CMK (cell line): ENCODE data around the gene GPBP1.
"Not testable (repeated sequence)": the region's sequence is repeated elsewhere in the genome, so short reads cannot be mapped to it uniquely, and the experiment has no call there.

Experiments used
- DNase-seq: peaks from one replicate; pipeline ENCODE4 v3.0.0-alpha.2; 2010; ENCODE audit warnings: low read depth

The GPBP1 gene

DNA sequence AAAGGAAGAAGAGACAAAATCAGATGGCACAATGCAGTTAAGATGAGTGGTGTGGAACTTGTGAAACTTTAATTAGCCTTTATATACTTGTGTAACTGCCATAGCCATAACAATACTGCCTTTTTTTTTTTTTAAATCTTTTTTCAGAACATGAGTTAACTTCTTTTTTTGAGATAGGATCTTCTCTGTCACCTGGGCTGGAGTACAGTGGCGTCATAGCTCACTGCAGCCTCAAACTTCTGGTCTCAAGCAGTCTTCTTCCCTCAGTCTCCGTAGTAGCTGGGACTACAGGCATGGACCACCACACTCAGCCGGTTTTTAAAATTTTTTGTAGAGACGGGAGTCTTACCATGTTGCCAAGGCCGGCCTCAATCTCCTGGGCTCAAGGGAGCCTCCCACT is 37.2 kb downstream of the GPBP1 start:
- DNase-seq: no peak

DNA sequence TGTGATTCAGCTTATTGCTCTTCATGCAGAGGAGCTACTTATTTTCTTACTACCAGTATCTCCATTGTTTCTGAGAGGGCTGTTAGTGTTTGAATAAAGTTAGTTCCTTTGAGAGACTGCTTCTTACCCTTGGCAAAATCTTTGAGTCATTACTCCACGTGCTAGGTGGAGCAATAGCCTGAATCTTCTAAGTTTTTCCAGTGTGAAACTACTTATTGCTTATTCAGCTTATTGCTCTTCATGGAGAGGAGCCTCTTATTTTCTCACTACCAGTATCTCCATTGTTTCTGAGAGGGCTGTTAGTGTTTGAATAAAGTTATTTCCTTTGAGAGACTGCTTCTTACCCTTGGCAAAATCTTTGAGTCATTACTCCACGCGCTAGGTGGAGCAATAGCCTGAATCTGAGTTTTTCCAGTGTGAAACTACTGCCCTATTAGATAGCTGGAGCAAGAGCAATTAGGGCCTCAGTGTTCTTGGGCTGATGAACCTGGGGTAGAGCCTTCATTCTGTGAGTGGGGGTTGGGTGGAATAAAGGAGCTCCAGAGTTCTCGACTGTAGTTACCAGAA is 41.9 kb downstream of the GPBP1 start:
- DNase-seq: no peak

DNA sequence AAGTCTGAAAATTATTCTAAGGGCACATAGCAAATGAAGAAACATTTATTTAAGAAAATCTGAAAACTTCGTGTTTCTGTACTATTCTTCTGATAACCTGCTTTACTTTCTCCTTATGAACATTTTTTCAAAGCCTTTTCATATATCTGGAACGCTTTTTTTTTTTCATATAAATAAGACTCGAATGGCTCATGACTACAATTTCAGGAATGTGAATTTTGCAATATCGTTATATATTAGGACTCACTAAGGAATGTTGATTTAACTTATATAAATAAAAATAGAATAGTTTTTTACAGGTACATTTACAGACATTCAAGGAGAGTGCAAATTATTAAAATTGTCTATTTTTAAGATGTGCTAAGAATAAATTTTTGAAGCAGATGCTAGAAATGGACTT is 42.9 kb downstream of the GPBP1 start:
- DNase-seq: no peak

DNA sequence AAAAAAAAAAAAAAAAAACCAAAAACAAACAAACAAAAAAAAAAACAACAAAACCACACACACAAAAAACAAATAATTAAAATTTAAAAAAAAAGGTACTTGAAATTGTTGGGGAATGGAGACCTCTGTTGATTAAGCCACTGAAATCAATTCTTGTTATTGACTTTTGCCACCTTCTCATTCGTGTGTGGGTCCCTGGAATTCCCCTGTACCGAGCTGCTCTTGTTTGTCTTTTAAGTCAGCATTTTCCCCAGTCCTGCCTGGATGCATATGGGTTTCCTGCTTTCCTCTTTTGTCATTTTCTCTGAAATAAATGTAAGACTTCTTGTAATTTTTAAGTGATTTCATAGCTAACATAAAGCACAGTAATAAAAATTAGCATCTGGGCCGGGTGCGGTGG is 45.5 kb downstream of the GPBP1 start:
- no peak for DNase-seq

DNA sequence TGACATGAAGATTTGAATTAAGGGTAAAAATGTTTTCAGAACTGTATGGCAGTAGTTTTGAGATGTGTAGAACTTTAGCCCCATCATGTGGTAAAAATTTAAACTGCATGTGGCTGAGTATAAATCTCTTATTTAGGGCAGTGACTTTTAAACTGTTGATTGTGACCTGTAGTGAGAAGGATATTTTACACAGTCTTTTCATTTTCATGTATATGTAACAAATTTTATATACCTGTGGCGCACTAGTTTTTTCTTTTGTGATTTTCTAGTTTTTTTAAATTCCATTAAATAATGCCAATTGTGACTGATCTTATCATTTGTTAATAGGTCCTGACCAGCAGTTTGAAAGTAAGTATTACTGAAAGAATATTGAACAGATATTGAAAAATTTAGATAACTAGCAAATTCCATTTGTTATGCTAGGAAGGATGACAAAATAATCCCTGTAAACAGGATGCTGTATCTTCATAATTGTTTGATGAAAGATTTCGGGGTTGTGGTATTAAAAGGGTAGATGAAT is 47.2 kb downstream of the GPBP1 start:
- DNase-seq: peak; percentile 15

DNA sequence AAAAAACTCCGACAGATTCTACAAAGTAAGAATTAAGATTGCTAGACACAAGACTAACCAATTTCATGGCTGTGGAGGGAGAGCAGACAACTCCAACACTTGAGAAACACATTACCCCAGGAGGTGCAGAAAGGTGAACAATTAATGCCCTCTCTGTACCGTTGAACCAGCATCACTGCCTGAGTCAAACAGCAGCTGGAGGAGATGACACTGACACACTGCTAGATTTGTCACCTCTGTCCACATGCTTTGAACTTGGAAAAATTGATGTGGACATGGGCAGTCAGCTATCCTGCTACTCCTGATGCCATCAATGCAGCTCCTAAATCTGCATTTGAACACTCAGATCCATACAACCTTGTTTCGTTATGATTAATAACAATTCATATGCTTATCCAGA is 51.7 kb downstream of the GPBP1 start:
- no peak for DNase-seq

DNA sequence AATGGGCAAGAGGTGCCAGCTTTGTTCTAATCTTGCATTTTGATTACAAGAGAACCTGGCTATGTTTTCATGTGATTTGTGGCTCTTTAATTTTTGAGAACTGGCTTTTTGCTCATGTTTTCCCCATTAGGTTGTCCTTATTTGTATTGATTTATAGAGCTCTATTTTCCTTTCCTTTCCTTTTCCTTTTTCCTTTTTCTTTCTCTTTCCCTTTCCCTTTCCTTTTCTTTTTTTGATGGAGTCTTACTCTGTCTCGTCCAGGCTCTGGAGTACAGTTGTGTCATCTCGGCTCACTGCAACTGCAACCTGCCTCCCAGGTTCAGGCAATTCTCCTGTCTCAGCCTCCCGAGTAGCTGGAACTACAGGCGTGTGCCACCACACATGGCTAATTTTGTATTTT is 55.5 kb downstream of the GPBP1 start:
- DNase-seq: no peak

DNA sequence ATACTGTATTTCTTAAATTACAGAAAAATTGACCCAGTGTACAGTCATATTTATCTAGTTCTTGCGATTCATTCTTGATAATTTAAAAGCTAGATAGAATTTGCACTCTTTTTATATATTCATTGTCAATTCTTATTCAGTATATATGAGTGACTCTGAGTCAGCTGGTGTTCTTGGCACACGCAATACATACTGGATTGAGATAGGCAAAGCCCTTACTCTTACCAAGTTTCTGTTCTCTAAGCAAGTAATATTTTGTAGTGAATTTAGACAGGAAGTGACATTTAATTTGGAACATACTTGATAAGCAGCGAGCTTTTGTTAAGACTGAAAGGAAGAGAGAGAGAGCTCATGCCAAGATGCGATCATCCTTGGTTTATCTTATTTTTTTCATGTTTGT is 57.7 kb downstream of the GPBP1 start:
- DNase-seq: no peak

DNA sequence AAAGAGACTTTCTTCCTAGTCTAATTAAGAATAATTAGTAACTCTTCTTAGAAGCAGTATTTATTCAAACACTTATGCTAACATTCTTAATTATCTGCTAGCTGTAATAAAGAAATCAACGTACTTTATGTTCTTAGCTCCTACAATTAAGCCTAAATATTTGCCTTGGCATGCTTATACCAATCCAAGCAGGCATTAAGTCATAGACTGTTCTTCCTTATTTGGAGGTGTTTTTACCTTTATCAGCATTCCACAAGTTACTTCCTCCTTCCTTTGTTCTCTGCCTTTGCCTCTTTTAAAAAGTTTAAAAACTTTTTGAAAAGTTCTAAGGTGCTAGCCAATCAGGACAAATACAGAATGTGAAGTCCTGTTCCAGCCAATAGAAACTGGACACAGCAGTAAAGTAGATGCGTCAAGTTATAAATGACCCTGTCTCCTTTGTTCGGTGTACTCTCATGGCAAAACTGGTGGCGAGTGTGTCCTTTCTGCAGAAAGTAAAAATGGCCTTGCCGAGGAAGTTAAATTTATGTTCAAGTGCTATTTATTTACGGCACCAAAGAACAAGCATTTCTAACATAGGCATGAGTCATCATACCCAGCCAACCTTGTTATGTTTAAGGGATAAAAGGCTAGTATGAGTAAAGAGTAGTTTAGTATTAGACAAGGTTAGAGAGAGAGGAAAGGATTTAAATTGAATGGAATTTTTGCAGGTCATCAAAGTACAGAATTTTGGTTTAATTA is 58.6 kb downstream of the GPBP1 start:
- no peak for DNase-seq

DNA sequence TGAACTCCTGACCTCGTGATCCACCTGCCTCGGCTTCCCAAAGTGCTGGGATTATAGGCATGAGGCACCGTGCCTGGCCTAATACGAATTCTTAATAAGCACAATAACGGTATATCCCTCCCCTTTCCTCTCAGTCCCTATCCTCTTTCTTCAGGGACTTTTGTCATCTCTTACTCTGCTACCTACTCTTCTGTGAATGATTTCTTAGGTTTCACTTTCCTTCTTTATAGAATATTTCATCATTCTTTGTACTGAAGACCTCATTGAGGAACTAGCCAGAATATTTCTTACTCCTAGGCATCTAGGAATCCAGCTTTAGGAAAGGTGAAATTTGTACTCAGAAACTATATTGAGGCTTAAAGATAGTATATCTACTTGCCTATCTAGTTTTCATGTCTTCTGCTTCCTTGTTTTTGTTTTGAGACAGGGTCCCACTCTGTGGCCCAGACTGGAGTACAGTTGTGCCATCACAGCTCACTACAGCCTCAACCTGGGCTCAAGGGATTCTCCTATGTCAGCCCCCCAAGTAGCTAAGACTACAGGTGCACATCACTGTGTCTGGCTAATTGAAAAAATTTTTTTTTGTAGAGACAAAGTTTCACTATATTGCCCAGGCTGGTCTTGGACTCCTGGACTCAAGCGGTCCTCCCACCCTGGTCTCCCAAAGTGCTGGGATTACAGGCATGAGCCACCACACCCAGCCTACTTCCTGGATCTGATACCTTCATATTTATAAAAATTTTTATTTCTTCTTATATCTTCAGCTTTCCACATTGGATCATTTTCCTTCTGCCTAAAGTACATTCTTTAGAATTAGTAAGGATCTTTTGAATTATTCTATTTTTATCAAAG is 69.7 kb downstream of the GPBP1 start:
- DNase-seq: no peak

DNA sequence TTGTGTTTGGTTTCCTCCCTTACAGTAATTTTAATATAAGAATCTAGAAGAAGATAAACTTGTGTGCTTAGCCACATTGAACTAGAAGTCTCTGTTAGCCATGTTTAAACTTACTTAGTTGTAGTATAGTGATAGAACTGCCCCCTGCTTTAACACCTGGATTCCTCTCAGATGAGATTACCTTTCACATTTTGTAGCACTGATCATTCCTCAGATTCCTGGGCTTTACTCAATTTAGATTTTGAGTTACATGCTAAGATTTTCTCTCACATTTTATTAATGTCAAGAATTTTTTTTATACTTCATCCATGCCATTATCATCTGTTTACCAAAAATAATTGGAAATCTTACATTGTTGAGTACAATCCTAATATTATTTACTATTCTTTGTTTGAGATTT is 70.5 kb downstream of the GPBP1 start:
- DNase-seq: no peak

DNA sequence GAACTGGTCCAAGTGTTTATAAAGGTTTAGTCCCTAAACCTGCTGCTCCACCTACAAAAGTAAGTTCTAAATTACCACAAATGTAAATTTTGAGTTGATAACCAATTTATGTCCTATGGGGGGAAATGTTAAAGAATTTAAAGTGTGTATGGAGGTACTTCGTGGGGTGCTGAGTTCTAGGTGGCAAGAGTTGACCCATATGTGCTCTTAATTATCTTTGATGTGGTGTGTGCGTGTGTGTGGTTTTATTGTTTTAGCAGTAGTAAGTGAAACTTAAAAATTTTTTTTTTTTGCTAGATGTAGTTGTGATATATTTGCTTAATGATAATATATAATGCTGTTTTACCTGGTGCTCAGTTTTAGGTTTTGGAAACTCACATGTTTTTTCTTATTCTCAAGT is 72.6 kb downstream of the GPBP1 start:
- DNase-seq: no peak

DNA sequence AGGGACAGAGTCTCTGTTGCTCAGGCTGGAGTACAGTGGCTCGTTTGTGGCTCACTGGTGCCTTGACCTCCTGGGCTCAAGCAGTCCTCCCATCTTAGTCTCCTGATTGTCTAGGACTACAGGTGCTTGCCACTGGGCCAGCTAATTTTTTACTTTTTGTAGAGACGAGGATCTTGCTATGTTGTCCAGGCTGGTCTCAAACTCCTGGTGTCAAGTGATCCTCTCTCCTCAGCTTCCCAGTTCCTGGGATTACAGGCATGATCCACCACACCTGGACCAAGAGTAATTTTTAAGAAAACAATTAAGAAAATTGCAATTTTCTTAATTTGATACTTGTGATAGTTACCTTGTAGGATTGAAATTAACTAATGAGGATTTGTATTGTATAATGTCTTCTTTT is 73.9 kb downstream of the GPBP1 start:
- no peak for DNase-seq

DNA sequence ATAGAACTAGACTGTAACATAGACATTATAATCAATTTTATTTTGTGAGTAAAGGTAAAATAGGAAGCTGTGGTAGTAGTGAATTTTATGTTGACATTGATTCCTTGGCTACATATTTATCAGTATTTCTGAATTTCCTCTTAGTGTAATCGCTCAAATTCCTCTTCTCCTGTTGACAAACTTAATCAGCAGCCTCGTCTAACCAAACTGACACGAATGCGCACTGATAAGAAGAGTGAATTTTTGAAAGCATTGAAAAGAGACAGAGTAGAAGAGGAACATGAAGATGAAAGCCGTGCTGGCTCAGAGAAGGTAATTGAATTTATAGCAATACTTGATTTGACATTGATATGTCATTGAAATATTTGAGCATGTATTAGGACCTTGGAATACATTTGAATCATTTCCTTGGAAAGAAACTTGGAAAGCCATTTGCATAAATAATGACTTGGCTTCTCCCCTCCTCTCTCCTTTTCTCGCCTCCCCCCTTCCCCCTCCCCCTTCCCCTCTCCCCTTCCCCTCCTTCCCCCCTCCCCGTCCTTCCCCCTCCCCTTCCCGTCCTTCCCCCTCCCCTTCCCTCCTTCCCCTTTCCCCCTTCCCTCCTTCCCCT is 75.5 kb downstream of the GPBP1 start:
- peak; percentile 14 for DNase-seq

DNA sequence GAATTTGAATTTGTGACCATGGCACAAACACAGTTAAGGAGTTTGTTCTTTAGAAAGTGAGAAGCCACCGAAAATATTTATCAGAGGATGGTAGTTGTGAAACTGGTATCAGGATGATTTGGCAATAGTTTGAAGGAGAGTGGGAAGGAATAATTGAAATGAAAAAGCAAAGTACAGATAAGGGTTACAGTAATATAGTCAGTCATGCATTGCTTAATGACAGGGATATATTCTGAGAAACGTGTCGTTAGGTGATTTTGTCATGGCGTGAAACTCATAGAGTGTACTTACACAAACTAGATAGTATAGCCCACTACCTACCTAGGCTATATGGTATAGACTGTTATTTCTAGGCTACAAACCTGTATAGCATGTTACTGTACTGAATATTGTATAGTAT is 84.2 kb downstream of the GPBP1 start:
- no peak for DNase-seq

DNA sequence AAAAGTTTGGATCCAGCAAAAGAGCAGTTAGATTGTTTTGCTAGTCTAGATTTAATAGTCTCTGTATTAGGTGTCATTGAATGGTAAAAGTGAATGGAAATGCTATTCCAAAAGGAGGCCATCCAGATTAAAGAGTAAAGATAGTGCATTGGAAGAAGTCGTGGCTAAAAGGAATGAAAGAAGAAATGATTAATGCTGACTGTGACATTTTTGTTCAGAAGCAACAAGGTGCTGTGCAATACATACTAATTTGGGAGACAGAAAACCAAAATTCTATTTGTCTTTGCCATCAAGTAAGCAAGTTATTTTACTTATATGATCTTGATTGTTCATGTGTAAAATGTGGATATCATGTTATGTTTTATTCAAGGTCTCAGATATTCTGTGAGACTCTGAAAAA is 85.1 kb downstream of the GPBP1 start:
- DNase-seq: no peak

DNA sequence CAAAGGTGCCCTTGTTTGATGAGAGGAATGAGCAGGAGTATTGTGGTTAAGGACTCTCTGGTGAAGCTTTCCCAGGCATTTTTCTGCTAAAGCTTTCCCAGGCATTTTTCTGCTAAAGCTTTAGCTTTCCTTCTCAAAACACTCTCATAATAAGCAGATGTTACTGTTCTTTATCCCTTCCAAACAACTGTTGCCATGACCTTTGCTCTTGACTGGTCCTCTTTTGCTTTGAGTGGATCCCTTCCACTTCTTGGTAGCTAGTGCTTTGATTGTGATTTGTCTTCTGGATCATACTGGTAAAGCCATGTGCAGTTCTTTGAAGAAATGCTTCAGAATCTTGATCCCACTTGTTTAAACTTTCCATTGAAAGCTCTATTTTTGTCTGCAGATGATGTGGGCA is 85.8 kb downstream of the GPBP1 start:
- no peak for DNase-seq

DNA sequence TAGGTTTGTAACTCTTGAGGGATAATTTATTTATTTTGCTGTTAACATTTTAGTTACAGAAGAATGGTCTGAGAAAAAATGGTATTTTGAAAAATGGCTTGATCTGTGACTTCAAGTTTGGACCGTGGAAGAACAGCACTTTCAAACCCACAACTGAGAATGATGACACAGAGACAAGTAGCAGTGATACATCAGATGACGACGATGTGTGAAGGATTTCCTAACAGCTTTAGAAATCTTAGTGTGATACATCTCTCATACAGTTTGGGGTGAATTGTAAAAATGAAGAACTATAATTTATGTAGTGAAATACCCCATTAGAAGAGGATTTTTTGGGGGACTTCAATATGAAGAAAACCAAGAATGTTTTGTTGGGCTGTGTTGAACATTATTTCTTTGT is 88.7 kb downstream of the GPBP1 start:
- DNase-seq: no peak

DNA sequence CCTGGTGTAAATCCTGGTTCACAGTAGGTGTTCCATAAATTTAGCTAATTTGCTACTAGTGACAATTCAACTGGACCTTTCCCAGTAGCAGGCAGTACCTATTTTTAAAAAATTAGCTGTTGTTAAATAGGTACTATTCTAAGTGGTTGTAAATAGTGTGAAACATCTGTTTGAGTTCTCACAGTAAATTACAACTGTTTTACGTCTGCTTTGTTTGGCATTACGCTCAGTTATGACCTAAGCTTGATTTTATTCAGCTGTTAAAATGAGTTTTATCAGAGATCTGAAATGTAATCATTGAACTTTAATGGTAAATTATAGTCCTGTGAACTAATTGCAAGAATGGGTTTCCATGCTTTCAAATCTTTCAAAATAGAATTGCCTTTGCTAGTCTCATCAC is 93.9 kb downstream of the GPBP1 start:
- DNase-seq: no peak

DNA sequence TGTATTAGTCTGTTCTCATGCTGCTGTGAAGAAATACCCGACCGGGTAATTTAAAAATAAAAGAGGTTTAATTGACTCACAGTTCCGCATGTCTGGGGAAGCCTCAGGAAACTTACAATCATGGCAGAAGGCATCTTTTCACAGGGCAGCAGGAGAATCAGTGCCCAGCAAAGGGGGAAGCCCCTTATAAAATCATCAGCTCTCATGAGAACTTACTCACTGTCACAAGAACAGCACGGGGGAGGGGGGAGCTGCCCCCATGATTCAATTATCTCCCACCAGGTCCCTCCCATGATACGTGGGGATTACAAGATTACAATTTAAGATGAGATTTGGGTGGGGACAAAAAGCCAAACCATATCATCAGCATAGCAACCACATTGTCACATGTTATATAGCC is 102.5 kb downstream of the GPBP1 start:
- DNase-seq: no peak

DNA sequence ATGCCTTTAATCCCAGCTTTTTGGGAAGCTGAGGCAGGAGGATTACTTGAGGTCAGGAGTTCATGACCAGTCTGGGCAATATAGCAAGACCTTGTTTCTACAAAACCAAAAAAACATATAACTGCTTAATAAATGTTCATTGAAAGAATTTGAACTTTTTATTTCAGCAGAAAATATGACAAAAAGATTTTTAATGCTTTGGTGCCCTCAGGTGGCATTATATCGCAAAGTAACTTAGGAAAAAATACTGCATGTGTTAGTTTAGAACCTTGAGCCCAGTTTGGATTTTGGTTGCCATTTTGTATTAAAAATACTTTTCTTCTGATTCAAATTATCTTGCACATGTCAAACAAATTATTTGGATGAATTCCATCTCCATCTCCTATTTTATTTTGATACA is 103.2 kb downstream of the GPBP1 start:
- DNase-seq: no peak

DNA sequence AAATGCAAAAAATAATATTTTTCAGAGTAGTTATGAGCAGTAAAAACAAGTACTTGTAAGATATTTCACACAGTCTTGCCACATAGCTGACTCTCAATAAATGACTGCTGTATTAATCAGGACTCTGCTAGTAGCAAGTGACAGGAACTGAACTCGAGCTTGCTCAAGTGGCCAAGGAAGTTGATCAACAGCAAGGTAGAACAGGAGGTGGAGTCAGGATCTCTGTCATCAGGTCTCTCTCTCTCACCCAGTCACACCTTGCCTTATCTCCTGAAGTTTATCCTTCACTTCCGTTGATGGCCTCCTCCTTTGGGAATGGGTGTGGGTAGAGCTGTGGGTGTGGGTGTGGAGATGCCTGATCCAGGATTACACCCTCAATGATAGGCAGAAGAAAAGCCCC is 107.0 kb downstream of the GPBP1 start:
- no peak for DNase-seq

DNA sequence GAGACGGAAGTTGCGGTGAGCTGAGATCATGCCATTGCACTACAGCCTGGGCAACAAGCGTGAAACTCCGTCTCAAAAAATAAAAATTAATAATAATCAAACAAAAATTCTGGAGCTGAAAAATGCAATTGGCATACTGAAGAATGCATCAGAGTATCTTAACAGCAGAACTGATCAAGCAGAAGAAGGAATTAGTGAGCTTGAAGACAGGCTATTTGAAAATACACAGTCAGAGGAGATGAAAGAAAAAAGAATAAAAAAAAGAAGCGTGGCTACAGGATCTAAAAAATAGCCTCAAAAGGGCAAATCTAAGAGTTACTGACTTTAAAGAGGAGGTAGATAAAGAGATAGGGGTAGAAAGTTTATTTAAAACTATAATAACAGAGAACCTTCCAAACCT is 111.2 kb downstream of the GPBP1 start:
- DNase-seq: not testable (repeated sequence)
